Esophagus muscularis mucosa (tissue), 3 donors: ENCODE data around the gene IQSEC3.

Experiments used
- CTCF ChIP-seq, 3 experiments: fragments of 200-600 bp in 2 of 3; fragments of 450-650 bp in 1 of 3; sonication (generic) in 2 of 3; IDR thresholded peaks; one replicate each; pipeline ENCODE4 v1.5.1; 2017 to 2019; ENCODE audit warnings: antibody characterized with exemption in 3 of 3, mild to moderate bottlenecking in 2 of 3, moderate library complexity in 1 of 3
- POLR2A ChIP-seq: fragments of 450-650 bp; IDR thresholded peaks from one replicate; pipeline ENCODE4 v1.6.1; 2017; ENCODE audit warnings: antibody characterized with exemption, moderate library complexity, mild to moderate bottlenecking, low read depth
- POLR2AphosphoS5 ChIP-seq, 2 donors: sonication (generic); formaldehyde crosslinking; IDR thresholded peaks; one replicate each; pipeline ENCODE4 v1.6.1; 2017; ENCODE audit warnings: antibody characterized with exemption in 2 of 2

- TF ChIP-seq CTCF (IDR thresholded peaks at IDR 0.05) (no peak), POLR2A (no peak), POLR2AphosphoS5 (IDR thresholded peaks at IDR 0.05) (no peak)
Observed at GRCh38 chr12:186006-186625, 119.5 kb downstream of the IQSEC3 start.
